Memory B cell (primary cell): ENCODE measurements around the gene TPRN.

Experiments
- ATAC-seq: fragments of 150-1000 bp; cut with Tn5 transposase; 2 replicates; pipeline ENCODE4 v1.10.0; 2021; ENCODE audit warnings: low read depth, mild to moderate bottlenecking, moderate library complexity
- DNase-seq, 2 donors: peaks; one replicate each; pipeline ENCODE4 v3.0.0; 2022; ENCODE audit warnings: low spot score in 2 of 2
- H3K27ac Mint-ChIP-seq: one replicate; pipeline ENCODE4 v1.8.0; 2022; ENCODE audit warnings: mild to moderate bottlenecking, moderate library complexity, mixed read lengths
- H3K27me3 Mint-ChIP-seq: one replicate; pipeline ENCODE4 v1.8.0; 2022; ENCODE audit warnings: mixed read lengths
- H3K36me3 Mint-ChIP-seq: one replicate; pipeline ENCODE4 v1.8.0; 2022; ENCODE audit warnings: mild to moderate bottlenecking, mixed read lengths
- H3K4me1 Mint-ChIP-seq: one replicate; pipeline ENCODE4 v1.8.0; 2022; ENCODE audit warnings: mixed read lengths
- H3K4me3 Mint-ChIP-seq: one replicate; pipeline ENCODE4 v1.8.0; 2022; ENCODE audit warnings: mild to moderate bottlenecking, moderate library complexity, mixed read lengths
- H3K9me3 Mint-ChIP-seq: one replicate; pipeline ENCODE4 v1.8.0; 2022; ENCODE audit warnings: mixed read lengths

The TPRN gene

DNA sequence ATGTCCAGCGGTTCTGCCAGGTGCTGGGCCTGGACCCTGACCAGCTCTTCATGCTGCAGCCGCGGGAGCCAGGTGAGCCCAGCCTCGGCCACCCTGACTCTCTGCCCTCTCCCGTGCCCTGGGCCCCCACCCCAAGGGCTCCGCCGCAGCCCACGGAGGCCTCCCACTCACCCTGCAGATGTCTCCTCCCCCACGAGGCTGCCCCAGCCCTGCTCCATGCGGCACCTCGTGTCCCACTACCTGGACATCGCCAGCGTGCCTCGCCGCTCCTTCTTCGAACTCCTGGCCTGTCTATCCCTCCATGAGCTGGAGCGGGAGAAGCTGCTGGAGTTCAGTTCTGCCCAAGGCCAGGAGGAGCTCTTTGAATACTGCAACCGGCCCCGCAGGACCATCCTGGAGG is 14.1 kb upstream of the TPRN start:
- H3K27me3 Mint-ChIP-seq = no peaks in the 10 kb centered on the region
- H3K9me3 Mint-ChIP-seq = no peaks in the 10 kb centered on the region
- peaks cover 2% of the 10 kb centered on the region for H3K36me3 Mint-ChIP-seq
- no peak overlapping the region for H3K4me3 Mint-ChIP-seq
- no peak overlapping the region for H3K27ac Mint-ChIP-seq
- peaks cover 2% of the 10 kb centered on the region for H3K4me1 Mint-ChIP-seq
- ATAC-seq = no peak
- DNase-seq = no peak

GRCh38 chr9:137213160-137214060 is 12.9 kb upstream of the TPRN start:
- H3K27me3 Mint-ChIP-seq = no peaks in the 10 kb centered on the region
- no peak for ATAC-seq
- no peak for DNase-seq
- peaks cover 5% of the 10 kb centered on the region for H3K36me3 Mint-ChIP-seq
- no peak overlapping the region for H3K27ac Mint-ChIP-seq
- no peaks in the 10 kb centered on the region for H3K9me3 Mint-ChIP-seq
- H3K4me1 Mint-ChIP-seq = peaks cover 4% of the 10 kb centered on the region
- no peak overlapping the region for H3K4me3 Mint-ChIP-seq

DNA sequence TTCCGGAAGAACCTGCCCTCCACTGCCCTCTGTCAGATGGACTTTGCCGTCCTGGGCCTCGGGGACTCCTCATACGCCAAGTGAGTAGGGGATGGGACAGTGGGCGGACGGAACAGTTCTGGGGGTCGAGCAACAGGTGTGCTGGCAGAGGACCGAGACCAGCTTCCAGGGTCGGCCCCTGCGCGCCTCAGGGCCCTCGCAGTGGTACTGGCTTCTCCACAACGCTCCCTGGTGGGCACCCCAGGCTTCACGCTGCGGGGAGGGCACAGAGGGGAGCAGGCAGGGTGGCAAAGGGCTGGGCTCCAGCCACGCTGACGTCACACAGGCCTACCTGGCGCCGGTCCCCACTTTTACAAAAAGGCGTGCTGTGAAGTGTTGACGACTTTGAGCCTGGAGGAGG is 12.0 kb upstream of the TPRN start:
- Mint-ChIP-seq H3K4me3 (no peak overlapping the region), H3K36me3 (peaks cover 6% of the 10 kb centered on the region), H3K27ac (no peak overlapping the region), H3K9me3 (no peaks in the 10 kb centered on the region), H3K4me1 (peaks cover 5% of the 10 kb centered on the region), H3K27me3 (no peaks in the 10 kb centered on the region)
- no peak for DNase-seq
- ATAC-seq = no peak

- no peak overlapping the region for H3K4me3 Mint-ChIP-seq
- no peak for DNase-seq
- H3K4me1 Mint-ChIP-seq = peaks cover 15% of the 10 kb centered on the region
- H3K36me3 Mint-ChIP-seq = peaks cover 15% of the 10 kb centered on the region
- no peak for ATAC-seq
- no peaks in the 10 kb centered on the region for H3K9me3 Mint-ChIP-seq
- no peak overlapping the region for H3K27ac Mint-ChIP-seq
- no peaks in the 10 kb centered on the region for H3K27me3 Mint-ChIP-seq
Measured at GRCh38 chr9:137211532-137211931, 11.0 kb upstream of the TPRN start.

DNA sequence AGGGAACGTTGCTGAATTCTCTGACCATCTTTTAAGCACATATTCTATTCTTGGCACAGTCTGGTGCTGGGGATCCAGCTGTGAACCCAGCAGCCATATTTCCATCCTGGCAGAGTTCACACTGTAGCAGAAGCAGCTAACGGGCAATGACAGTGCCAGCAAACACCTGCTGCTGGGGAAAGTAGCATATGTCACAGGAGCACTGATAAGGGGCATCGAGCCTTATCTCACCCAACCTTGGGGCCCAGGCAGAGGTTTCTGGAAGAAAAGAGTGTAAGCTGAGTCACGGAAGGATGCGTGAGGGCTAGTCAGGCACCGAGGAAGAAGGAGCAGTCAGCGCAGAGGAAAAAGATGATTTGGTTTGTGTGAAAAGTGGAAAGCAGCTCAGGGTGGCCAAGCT is 6.1 kb upstream of the TPRN start:
- Mint-ChIP-seq H3K4me3 (peak overlapping the region; percentile 93), H3K27me3 (no peaks in the 10 kb centered on the region), H3K27ac (peak overlapping the region; percentile 94), H3K9me3 (no peaks in the 10 kb centered on the region), H3K4me1 (peaks cover 35% of the 10 kb centered on the region), H3K36me3 (peaks cover 13% of the 10 kb centered on the region)
- DNase-seq (no peak), ATAC-seq (no peak)

DNA sequence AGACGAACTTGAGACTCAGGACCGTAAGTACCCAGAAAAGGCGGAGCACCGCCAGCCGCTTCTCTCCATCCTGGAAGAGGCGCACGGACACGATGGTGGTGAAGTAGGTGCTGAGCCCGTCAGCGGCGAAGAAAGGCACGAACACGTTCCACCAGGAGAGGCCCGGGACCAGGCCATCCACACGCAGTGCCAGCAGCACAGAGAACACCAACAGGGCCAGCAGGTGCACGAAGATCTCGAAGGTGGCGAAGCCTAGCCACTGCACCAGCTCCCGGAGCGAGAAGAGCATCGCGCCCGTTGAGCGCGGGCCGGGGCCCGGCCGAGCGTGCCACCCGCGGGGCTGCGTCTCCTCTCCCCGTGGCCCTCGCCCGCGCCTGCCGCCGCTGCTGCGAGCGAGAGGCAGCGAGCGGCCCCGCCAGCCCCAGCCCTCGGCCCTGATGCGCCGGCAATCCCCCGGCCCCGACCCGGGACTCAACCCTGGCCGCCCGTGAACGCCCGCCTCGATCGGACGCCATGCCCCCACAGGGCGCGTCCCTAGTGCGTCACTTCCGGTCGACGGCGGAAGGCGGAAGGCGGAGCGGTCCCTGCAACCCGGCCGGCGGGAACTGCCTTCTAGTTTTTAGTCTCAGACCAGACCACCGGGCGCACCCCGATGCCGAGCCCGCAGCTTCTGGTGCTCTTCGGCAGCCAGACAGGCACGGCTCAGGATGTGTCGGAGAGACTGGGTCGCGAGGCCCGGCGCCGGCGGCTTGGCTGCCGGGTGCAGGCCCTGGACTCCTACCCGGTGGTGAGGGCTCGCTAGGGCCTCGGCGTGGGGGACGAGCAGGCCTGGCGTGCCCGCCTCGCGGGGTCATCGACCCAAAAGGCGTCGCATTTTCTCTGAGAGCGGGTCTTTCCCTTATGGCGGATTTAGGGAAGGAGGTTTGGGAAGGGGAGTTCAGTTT is 4.9 kb upstream of the TPRN start, which contains the start of the genes NDOR1 and TMEM203:
TSS of gene NDOR1 (plus strand) at position 575 of the 944 bp plus-strand sequence. CDS start at position 653, 78 bp downstream.
TSS of gene TMEM203 (minus strand) at position 523 of the 944 bp plus-strand sequence. CDS start at position 289, 234 bp downstream.
- DNase-seq = peak; percentile 91 to 97
- H3K4me1 Mint-ChIP-seq = peaks cover 36% of the 10 kb centered on the region
- H3K27me3 Mint-ChIP-seq = no peaks in the 10 kb centered on the region
- H3K4me3 Mint-ChIP-seq = peak within 1 kb of the TSS; percentile 93
- H3K27ac Mint-ChIP-seq = peak within 1 kb of the TSS; percentile 94
- ATAC-seq = peak; percentile 64
- peaks cover 13% of the 10 kb centered on the region for H3K36me3 Mint-ChIP-seq
- H3K9me3 Mint-ChIP-seq = no peaks in the 10 kb centered on the region

DNA sequence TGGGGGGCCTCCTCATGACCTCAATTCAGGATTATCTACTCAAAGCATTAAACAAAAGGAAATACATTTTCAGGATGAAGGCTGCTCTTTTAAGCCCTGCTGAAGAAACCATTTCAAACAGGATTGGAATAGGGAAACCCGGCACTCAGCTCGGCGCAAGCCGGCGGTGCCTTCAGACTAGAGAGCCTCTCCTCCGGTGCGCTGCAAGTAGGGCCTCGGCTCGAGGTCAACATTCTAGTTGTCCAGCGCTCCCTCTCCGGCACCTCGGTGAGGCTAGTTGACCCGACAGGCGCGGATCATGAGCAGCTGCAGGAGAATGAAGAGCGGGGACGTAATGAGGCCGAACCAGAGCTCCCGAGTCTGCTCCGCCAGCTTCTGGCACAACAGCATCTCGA is 4.2 kb upstream of the TPRN start:
- DNase-seq (no peak), ATAC-seq (no peak)
- Mint-ChIP-seq H3K27ac (peak overlapping the region; percentile 94), H3K4me1 (peaks cover 36% of the 10 kb centered on the region), H3K4me3 (peak overlapping the region; percentile 93), H3K9me3 (no peaks in the 10 kb centered on the region), H3K27me3 (no peaks in the 10 kb centered on the region), H3K36me3 (peaks cover 13% of the 10 kb centered on the region)

DNA sequence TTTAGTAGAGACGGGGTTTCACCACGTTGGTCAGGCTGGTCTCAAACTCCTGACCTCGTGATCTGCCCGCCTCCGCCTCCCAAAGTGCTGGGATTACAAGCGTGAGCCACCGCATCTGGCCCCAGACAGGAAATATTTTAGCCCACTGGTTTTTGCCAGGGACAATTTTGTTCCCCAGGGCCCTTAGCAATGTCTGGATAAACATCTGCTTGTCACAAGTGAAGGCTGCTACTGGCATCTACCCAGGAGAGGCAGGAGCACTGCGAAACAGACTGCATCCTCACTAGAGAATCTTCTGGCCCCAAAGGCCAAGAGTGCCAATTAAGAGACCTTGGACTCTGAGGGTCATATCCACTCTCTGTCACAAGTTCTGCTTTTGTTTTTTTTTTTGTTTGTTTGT is 2.4 kb upstream of the TPRN start:
- peaks cover 10% of the 10 kb centered on the region for H3K36me3 Mint-ChIP-seq
- peaks cover 39% of the 10 kb centered on the region for H3K4me1 Mint-ChIP-seq
- DNase-seq (no peak), ATAC-seq (no peak)
- no peak overlapping the region for H3K27ac Mint-ChIP-seq
- H3K27me3 Mint-ChIP-seq = no peaks in the 10 kb centered on the region
- H3K4me3 Mint-ChIP-seq = no peak overlapping the region
- H3K9me3 Mint-ChIP-seq = no peaks in the 10 kb centered on the region

DNA sequence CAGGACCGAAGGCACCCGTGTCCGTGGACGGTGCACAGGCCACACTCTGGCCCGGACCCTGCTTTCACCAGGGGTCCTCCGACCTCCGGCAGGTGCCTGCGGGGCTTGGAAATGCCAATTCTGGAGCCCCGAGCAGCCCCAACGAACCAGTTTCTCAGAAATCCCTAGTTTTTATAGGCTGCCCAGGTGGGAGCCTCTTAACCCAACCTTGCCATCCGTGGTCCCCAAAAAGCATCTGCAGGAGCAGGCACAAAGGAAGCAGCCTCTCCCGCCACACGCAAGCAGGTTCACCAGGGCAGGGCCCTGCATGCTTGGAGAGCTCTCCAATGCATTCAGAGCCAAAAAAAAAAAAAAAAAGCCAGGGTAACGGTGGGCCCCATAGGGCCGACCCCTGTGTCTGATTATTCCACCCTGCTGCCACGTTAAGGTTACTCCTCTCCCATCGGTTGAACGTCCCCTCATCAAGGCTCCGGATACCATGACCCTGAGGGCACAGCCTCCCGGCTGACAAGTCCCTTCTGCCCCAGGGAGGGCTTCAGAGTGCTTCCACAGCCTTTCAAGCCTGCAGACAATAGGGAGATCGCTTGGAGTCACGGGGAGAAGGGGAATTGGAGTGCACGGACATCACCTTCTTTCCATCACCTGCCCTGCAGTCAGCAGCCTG is 796 bp upstream of the TPRN start:
- Mint-ChIP-seq H3K27me3 (no peaks in the 10 kb centered on the region), H3K4me3 (peak overlapping the region; percentile 83), H3K27ac (peak overlapping the region; percentile 81), H3K4me1 (peaks cover 28% of the 10 kb centered on the region), H3K9me3 (no peaks in the 10 kb centered on the region), H3K36me3 (no peaks in the 10 kb centered on the region)
- DNase-seq (no peak), ATAC-seq (no peak)

- H3K36me3 Mint-ChIP-seq = no peaks in the 10 kb centered on the region
- peaks cover 22% of the 10 kb centered on the region for H3K4me1 Mint-ChIP-seq
- H3K27ac Mint-ChIP-seq = no peak overlapping the region
- no peaks in the 10 kb centered on the region for H3K9me3 Mint-ChIP-seq
- peak overlapping the region; percentile 83 for H3K4me3 Mint-ChIP-seq
- no peaks in the 10 kb centered on the region for H3K27me3 Mint-ChIP-seq
- ATAC-seq = no peak
- no peak for DNase-seq
Measured at GRCh38 chr9:137199411-137200121, 975 bp downstream of the TPRN start.

DNA sequence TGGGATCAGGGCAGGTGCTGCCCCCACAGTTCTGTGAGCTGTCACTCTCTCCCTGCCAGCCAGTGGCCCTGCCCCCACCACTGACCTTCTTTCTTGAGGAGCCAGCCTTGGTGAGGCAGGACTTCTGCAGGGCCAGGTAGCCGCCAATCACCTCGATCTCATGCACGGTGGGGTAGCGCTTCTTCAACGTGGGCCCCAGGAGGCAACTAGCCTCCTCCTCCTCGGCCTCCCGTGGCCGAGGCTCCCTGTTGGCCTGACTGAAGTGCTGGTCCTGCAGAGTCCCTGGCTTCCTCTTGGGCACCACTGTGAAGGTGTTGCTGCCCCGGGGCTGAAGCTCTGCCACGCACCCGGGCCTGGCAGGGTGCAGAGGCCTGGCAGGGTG is 1.6 kb downstream of the TPRN start:
- H3K4me3 Mint-ChIP-seq = no peak overlapping the region
- peaks cover 19% of the 10 kb centered on the region for H3K4me1 Mint-ChIP-seq
- ATAC-seq (no peak), DNase-seq (no peak)
- H3K9me3 Mint-ChIP-seq = no peaks in the 10 kb centered on the region
- no peaks in the 10 kb centered on the region for H3K27me3 Mint-ChIP-seq
- no peak overlapping the region for H3K27ac Mint-ChIP-seq
- no peaks in the 10 kb centered on the region for H3K36me3 Mint-ChIP-seq

DNA sequence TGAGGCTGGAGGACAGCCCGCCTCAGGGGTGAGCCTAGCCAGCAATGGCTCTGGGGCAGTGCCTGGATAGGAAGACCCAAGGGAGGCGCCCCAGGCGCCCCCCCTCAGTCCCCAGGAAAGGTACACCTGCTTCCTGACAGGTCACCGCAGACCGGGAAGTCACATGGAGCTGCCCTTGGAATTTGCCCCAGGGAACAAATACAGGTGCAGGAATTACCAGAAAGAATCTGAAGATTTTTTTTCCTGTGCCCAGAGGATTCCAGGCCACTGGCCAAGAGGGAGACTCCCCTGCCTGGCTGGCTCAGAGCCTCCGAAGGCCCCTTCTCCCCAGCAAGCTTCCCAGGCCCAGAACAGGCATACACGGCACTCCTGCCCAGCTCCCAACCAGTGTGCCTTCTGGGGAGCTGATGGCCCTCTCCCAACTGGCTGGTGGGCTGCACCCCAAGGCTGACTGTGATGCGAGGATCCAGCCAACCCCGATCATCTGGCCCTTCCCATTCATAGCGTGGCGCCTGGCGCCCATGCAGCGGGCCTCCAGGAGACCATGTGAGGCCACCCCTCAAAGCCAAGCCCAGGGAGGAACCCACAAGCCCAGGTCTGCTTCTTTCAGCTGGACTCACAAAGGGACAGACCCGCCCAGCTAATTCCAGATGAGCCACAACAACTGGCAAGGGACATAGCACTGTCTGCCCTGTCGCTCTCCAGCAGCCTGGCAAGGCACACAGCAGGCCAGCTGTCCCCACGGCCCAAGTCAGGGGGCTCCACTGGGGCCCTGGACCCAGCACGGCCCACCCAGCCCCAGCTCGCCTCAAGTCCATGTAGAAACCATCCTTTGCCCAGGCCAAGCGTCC is 2.3 kb downstream of the TPRN start:
- DNase-seq = no peak
- Mint-ChIP-seq H3K9me3 (no peaks in the 10 kb centered on the region), H3K4me1 (peaks cover 17% of the 10 kb centered on the region), H3K4me3 (peak overlapping the region; percentile 27), H3K36me3 (no peaks in the 10 kb centered on the region), H3K27me3 (no peaks in the 10 kb centered on the region), H3K27ac (no peak overlapping the region)
- no peak for ATAC-seq
